Fibroblast of skin of left quadriceps (primary cell): Measurements from ENCODE around the gene SPECC1.
"Not testable (repeated sequence)": the region's sequence is repeated elsewhere in the genome, so short reads cannot be mapped to it uniquely, and the experiment has no call there.

ENCODE experiments used
- DNase-seq, 2 experiments: peaks; one replicate each; pipeline ENCODE4 v3.0.0-alpha.2; 2013; ENCODE audit warnings: low read depth in 2 of 2

The SPECC1 gene

DNA sequence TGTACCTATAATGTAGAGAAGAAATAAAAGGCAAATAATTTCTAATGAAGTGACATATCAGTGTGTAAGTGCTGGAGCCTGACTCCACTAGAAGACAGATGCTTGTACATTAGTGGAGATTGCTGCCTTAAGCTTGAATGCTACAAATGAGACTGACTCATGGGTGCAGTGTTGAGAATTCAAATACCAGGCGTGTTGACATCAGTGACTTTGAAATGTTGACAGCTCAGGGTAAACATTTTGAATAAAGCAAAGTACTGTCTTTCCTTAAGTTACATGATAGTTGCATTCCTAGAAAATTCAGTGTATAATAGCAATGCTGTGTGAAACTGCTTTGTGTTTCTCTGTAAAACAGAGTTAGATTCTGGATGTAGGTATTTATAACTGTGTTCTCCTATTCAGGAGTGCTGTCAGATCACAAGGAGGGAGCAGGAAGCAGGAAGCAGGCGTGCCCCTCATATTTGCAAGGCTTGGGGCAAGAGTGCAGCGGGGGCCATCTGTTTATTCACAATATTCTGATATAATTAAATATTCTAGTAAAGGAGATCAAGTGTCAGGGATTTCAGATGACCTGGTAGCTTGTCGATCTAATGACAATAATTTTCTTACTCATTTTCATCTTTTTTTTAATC lies 119.0 kb downstream of the SPECC1 start:
- DNase-seq: no peak

- DNase-seq: no peak
These were observed 124.4 kb downstream of the SPECC1 start for GRCh38 chr17:20133517-20133916.

- DNase-seq: no peak
These were observed 132.2 kb downstream of the SPECC1 start for GRCh38 chr17:20141198-20141972.

DNA sequence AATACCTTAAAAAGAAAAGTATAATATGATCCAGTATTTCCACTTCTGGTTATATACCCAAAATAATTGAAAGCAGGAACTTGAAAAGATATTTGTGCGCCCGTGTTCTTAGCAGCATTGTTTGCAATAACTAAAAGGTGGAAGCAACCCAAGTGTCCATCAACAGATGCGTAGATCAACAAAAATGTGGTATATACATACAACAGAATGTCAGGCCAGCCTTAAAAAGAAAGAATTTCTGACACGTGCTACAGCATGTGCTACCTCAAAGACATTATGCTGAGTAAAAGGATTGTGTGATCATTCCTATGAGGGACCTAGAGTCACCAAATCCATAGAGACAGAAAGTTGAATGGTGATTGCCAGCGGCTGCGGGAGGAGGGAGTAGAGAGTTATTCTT lies 133.1 kb downstream of the SPECC1 start:
- no peak for DNase-seq

GRCh38 chr17:20143740-20144139 lies 134.6 kb downstream of the SPECC1 start:
- DNase-seq: no peak

GRCh38 chr17:20145567-20145966 lies 136.4 kb downstream of the SPECC1 start:
- DNase-seq: no peak

DNA sequence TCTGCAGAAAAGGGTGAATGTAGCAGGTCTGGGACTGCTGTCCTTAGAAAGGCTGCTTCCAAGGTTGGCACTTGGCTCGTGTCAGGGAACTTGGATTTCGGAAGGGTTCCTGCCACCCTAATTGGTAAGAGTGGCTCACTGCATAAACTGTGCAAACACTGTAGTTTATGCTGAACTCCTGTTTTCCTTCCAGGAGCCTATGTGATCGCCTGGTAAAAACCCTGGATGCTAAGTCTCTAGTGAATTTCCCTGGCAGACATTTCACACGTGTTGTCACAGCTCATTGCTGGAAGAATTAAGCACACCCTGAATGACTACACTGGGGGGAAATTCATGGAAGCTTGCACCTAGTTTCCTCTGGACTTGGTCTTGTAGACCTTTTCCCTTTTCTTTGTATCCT lies 140.1 kb downstream of the SPECC1 start:
- no peak for DNase-seq

- DNase-seq: no peak
These were observed 142.0 kb downstream of the SPECC1 start for GRCh38 chr17:20151174-20151573.

GRCh38 chr17:20153231-20153630 lies 144.1 kb downstream of the SPECC1 start:
- DNase-seq: no peak

DNA sequence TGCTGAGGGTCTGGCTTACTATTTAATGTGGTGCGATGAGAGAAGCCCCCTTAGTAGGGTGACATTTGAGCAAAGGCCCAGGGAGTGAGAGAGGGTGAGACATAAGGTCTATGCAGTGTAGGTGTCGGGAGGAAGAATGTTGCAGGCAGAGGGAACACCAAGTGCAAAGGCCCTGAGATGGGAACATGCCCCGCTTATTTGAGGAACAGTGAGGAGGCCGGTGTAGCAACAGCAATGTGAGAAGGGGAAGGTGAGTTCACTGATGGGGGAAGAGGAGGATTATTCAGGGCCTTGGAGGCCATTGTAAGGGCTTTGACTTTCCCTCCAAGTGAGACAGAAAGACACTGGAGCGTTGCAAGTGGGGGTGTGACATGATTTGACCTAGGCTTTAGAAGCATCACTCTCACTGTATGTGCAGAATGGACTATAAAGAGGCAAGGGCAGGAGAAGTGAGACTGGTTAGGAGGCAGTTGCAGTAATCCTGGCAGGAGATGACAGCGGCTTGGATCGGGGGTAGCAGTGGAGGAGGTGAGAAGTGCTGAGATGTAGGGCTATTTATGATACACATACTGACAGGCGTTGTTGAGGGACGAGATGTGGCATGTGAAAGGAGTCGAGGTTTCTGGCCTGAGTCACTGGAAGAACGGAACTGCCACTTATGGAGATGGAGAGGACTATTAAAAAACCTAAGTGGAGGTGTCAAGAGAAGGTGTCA lies 145.3 kb downstream of the SPECC1 start:
- DNase-seq: no peak

GRCh38 chr17:20155258-20156195 lies 146.4 kb downstream of the SPECC1 start:
- peak; percentile 61 to 70 for DNase-seq

- DNase-seq: no peak
These were observed 147.2 kb downstream of the SPECC1 start for GRCh38 chr17:20156196-20157000.

GRCh38 chr17:20157001-20157310 lies 147.8 kb downstream of the SPECC1 start:
- DNase-seq: no peak

DNA sequence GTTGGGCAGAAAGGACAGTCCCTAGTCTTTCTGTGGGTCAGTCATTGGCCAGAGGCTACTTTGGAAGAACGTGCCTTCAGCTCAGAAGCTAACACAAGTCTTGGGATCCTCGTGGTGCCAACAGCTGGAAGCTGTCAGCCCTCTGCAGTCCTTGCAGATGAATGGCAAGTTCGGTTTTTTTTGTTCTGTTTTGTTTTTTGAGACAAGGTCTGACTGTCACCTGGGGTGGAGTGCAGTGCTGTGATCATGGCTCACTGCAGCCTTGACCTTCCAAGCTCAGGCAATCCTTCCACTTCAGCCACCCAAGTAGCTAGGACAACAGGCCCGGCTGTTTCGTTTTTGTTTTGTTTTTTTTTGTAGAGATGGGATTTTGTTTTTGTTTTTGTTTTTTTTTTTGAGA lies 149.4 kb downstream of the SPECC1 start:
- DNase-seq: no peak

DNA sequence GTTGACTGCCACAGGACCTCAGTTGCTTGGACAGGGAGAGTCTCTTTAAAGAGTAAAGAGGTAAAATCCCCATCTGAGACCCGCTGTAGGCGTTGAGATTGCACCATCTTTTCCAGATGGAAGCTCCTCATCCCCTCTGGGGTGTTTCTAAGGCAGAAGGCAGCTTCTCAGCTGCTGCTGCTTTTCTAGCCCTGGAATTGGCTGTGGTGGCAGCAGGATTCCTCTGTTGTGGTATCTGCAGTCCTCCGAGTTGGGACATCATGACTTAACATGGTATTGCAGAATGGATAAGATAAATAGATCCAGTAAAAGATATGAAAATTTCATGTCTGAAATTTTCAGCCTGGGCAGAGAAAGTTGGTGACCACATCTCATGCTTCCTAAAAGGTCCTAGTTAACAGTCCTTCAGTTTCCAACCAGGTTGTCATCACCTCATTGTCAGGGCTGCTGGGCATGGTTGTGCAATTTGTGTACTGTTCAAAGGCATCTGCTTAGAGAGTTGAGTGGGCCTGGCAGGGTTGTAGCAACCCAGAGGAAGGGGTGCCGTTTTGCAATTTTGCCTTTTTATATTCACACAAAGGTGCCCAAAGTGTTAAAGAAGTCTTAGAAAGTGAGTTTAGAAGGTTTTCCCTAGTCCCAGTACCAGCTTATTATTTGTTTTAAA lies 150.4 kb downstream of the SPECC1 start:
- DNase-seq: no peak

DNA sequence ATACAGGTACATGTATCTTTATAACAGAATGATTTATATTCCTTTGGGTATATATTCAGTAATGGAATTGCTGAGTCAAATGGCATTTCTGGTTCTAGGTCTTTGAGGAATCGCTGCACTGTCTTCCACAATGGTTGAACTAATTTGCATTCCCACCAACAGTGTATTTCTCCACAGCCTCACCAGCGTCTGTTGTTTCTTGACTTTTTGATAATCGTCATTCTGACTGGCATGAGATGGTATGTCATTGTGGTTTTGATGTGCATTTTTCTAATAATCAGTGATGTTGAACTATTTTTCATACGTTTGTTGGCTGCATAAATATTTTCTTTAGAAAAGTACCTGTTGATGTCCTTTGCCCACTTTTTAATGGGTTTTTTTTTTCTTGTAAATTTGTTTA lies 156.4 kb downstream of the SPECC1 start:
- DNase-seq: not testable (repeated sequence)

DNA sequence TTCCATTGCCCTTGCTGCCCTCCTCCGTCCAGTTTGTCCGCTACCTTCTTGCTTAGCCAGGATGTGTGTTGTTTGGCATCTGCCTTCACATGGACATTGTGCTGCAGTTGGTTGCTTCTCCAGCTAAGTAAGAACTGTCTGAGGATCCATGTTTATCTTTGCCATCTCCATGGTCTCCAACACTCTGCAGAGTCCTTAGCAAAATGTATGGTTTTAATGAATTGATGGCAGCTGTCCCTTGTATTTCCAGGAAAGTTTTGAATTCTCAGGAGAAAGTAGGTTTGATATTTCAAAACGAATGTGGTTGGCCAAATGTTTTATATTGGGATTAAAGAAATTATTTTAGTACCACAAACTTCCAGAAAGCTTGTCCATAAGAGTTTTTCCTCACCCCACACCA lies 160.9 kb downstream of the SPECC1 start:
- DNase-seq: no peak

DNA sequence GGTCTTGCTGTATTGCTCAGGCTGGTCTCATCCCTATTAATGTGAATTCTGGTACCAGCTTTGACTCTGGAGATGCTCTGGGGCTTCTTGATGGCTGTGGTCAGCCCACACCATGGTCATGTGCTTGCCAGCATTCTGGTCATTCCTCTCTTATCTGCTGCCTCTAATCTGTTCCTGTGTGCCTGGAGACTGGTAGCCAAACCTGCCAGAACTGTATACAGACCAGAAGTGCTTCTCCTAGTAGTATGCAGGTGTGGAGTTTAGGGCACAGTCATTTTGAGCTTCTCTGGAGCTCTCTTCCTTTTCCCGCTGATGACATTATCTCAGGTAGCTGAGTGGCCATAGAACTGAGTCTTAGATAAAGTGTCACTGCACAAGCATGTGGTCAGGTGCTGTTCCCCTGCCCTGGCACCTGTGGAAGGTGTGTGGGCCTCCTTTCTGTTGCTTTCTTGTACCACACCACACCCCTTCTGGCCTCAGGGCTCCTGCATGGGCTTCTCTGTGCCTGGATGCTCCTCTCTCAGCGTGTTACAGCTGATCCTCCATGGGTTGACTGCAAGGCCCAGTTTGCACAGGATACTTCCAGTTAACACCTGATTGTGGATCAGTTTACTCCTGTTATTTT lies 162.7 kb downstream of the SPECC1 start:
- DNase-seq: no peak

- no peak for DNase-seq
These were observed 163.2 kb downstream of the SPECC1 start for GRCh38 chr17:20172376-20172775.

- DNase-seq: no peak
These were observed 163.9 kb downstream of the SPECC1 start for GRCh38 chr17:20173091-20173490.
